HEK293T (cell line): ENCODE measurements around the gene CHCHD5.

Experiments
- ELF4 ChIP-seq: fragments of 450-650 bp; IDR thresholded peaks from 2 replicates; pipeline ENCODE4 v1.6.1; 2017; ENCODE audit warnings: antibody characterized with exemption
- FOXA1 ChIP-seq: fragments of 450-650 bp; IDR thresholded peaks from 2 replicates; pipeline ENCODE4 v1.6.1; 2016; ENCODE audit warnings: mild to moderate bottlenecking
- ZNF384 ChIP-seq: fragments of 450-650 bp; IDR thresholded peaks from 2 replicates; pipeline ENCODE4 v1.6.1; 2016

GRCh38 chr2:112585873-112586464 is 1.6 kb downstream of the CHCHD5 start:
- TF ChIP-seq ELF4 = no peak
- TF ChIP-seq ZNF384 = no peak
- TF ChIP-seq FOXA1 = no peak
